Fibroblast of skin of right quadriceps (primary cell): ENCODE results near the gene KPRP.

ENCODE experiments used
- DNase-seq: peaks from one replicate; pipeline ENCODE4 v3.0.0-alpha.2; 2013

KPRP gene

GRCh38 chr1:152776361-152776760, 18.5 kb downstream of the KPRP start:
- no peak for DNase-seq

GRCh38 chr1:152777510-152778137, 19.8 kb downstream of the KPRP start:
- DNase-seq: no peak

- DNase-seq: no peak
Measured at GRCh38 chr1:152783095-152783494, 25.3 kb downstream of the KPRP start.

GRCh38 chr1:152786077-152786476, 28.3 kb downstream of the KPRP start, which contains the start of gene LCE1E:
TSS of gene LCE1E (plus strand) at chr1:152786257. CDS start at chr1:152787300, 1,043 bp downstream.
- DNase-seq: no peak

- DNase-seq: no peak
Measured at GRCh38 chr1:152795686-152796085, 37.9 kb downstream of the KPRP start.

GRCh38 chr1:152796421-152796820, 38.6 kb downstream of the KPRP start, which contains the start of gene LCE1D:
TSS of gene LCE1D (plus strand) at chr1:152796721. CDS start at chr1:152797795, 1,074 bp downstream.
- no peak for DNase-seq

GRCh38 chr1:152801333-152801732, 43.5 kb downstream of the KPRP start:
- no peak for DNase-seq

- no peak for DNase-seq
Measured at GRCh38 chr1:152806576-152806975, 48.8 kb downstream of the KPRP start, which contains the start of gene LCE1C. TSS of gene LCE1C (minus strand) at chr1:152806651. CDS start at chr1:152805478, 1,173 bp downstream.

- DNase-seq: no peak
Measured at GRCh38 chr1:152811050-152811449, 53.2 kb downstream of the KPRP start.
